ENCODE data around the gene TBCK. TPM values are rescaled to one million over a fixed set of nuclear protein-coding genes. Genes with fewer than 3 reads are reported as not detected.
"Not testable (repeated sequence)": the region's sequence is repeated elsewhere in the genome, so short reads cannot be mapped to it uniquely, and the experiment has no call there.

The TBCK gene
- total RNA-seq, 1 experiment from 2014 or later, result 19.7 TPM

- DNase-seq, result no peak
- no TSS peak for BruUV-seq (replicated peaks)
- intact Hi-C loops (cut with micrococcal nuclease; ENCODE audit: unreplicated experiment), result no loop called here
- peaks cover 4% of the 10 kb centered on the region for H3K9me3 Mint-ChIP-seq (ENCODE audit: low read depth, unreplicated experiment)
- no peaks in the 10 kb centered on the region for H3K36me3 Mint-ChIP-seq (ENCODE audit: insufficient read depth, unreplicated experiment)
- no peaks in the 10 kb centered on the region for H3K4me1 Mint-ChIP-seq (ENCODE audit: low read depth, unreplicated experiment)
- no peak overlapping the region for H3K27ac Mint-ChIP-seq (ENCODE audit: unreplicated experiment)
- no peaks in the 10 kb centered on the region for H3K27me3 Mint-ChIP-seq (ENCODE audit: unreplicated experiment)
- CTCF ChIA-PET, result no interaction called here
- no peak for TF ChIP-seq CTCF (IDR thresholded peaks at IDR 0.05; ENCODE audit: unreplicated experiment)
- no peak overlapping the region for H3K4me3 Mint-ChIP-seq (ENCODE audit: low read depth, unreplicated experiment)
Measured at GRCh38 chr4:106114270-106114669, 201.7 kb downstream of the TBCK start.

GRCh38 chr4:106111778-106112469 is 204.1 kb downstream of the TBCK start:
- H3K9me3 Mint-ChIP-seq (ENCODE audit: low read depth, unreplicated experiment); H3K4me1 Mint-ChIP-seq (ENCODE audit: low read depth, unreplicated experiment); intact Hi-C loops (cut with micrococcal nuclease; ENCODE audit: unreplicated experiment); H3K36me3 Mint-ChIP-seq (ENCODE audit: insufficient read depth, unreplicated experiment); CTCF ChIA-PET; H3K27ac Mint-ChIP-seq (ENCODE audit: unreplicated experiment); DNase-seq; H3K4me3 Mint-ChIP-seq (ENCODE audit: low read depth, unreplicated experiment); H3K27me3 Mint-ChIP-seq (ENCODE audit: unreplicated experiment); BruUV-seq (replicated peaks): not testable (repeated sequence)

GRCh38 chr4:106109929-106110328 is 206.1 kb downstream of the TBCK start:
- Mint-ChIP-seq H3K4me3 (ENCODE audit: low read depth, unreplicated experiment) (no peak overlapping the region), H3K36me3 (ENCODE audit: insufficient read depth, unreplicated experiment) (no peaks in the 10 kb centered on the region)
- BruUV-seq (replicated peaks), result no TSS peak

GRCh38 chr4:106105697-106106096 is 210.3 kb downstream of the TBCK start:
- H3K27me3 Mint-ChIP-seq (ENCODE audit: unreplicated experiment), result no peaks in the 10 kb centered on the region
- no peak overlapping the region for H3K4me3 Mint-ChIP-seq (ENCODE audit: low read depth, unreplicated experiment)
- no peak for TF ChIP-seq CTCF (IDR thresholded peaks at IDR 0.05; ENCODE audit: unreplicated experiment)
- H3K36me3 Mint-ChIP-seq (ENCODE audit: insufficient read depth, unreplicated experiment), result no peaks in the 10 kb centered on the region
- CTCF ChIA-PET, result no interaction called here
- no TSS peak for BruUV-seq (replicated peaks)
- intact Hi-C loops (cut with micrococcal nuclease; ENCODE audit: unreplicated experiment), result no loop called here
- H3K4me1 Mint-ChIP-seq (ENCODE audit: low read depth, unreplicated experiment), result peaks cover 8% of the 10 kb centered on the region
- no peak overlapping the region for H3K27ac Mint-ChIP-seq (ENCODE audit: unreplicated experiment)
- H3K9me3 Mint-ChIP-seq (ENCODE audit: low read depth, unreplicated experiment), result peaks cover 8% of the 10 kb centered on the region
- no peak for DNase-seq

More at GRCh38 chr4:106109929-106110328, 206.1 kb downstream of the TBCK start:
- TF ChIP-seq CTCF (IDR thresholded peaks at IDR 0.05; ENCODE audit: unreplicated experiment), result no peak
- CTCF ChIA-PET, result no interaction called here
- no peak overlapping the region for H3K27ac Mint-ChIP-seq (ENCODE audit: unreplicated experiment)
- intact Hi-C loops (cut with micrococcal nuclease; ENCODE audit: unreplicated experiment), result no loop called here
- no peaks in the 10 kb centered on the region for H3K27me3 Mint-ChIP-seq (ENCODE audit: unreplicated experiment)
- DNase-seq, result no peak
- H3K4me1 Mint-ChIP-seq (ENCODE audit: low read depth, unreplicated experiment), result peaks cover 8% of the 10 kb centered on the region
- H3K9me3 Mint-ChIP-seq (ENCODE audit: low read depth, unreplicated experiment), result peaks cover 8% of the 10 kb centered on the region

GRCh38 chr4:106104276-106104675 is 211.7 kb downstream of the TBCK start:
- no peak for DNase-seq
- intact Hi-C loops (cut with micrococcal nuclease; ENCODE audit: unreplicated experiment), result no loop called here
- no TSS peak for BruUV-seq (replicated peaks)
- Mint-ChIP-seq H3K4me3 (ENCODE audit: low read depth, unreplicated experiment) (no peak overlapping the region), H3K36me3 (ENCODE audit: insufficient read depth, unreplicated experiment) (no peaks in the 10 kb centered on the region), H3K27me3 (ENCODE audit: unreplicated experiment) (no peaks in the 10 kb centered on the region), H3K27ac (ENCODE audit: unreplicated experiment) (no peak overlapping the region), H3K9me3 (ENCODE audit: low read depth, unreplicated experiment) (peaks cover 3% of the 10 kb centered on the region), H3K4me1 (ENCODE audit: low read depth, unreplicated experiment) (peaks cover 8% of the 10 kb centered on the region)
- CTCF ChIA-PET, result no interaction called here
- TF ChIP-seq CTCF (IDR thresholded peaks at IDR 0.05; ENCODE audit: unreplicated experiment), result no peak
